H9 (cell line): ENCODE results near the gene SSX2IP. TPM values are rescaled to one million over a fixed set of nuclear protein-coding genes. Genes with fewer than 3 reads are reported as not detected.

Source experiments
- DNase-seq: peaks from one replicate; pipeline ENCODE4 v3.0.0-alpha.2; 2017
- H2AFZ ChIP-seq: one replicate; pipeline ENCODE4 v1.6.1; 2013; ENCODE audit warnings: mild to moderate bottlenecking, low read length, control low read depth, moderate library complexity
- H2AK5ac ChIP-seq: 2 replicates; pipeline ENCODE4 v1.6.1; 2013; ENCODE audit warnings: low read length, control low read depth, mixed read lengths; ENCODE audit not compliant: insufficient read length
- H2BK120ac ChIP-seq: one replicate; pipeline ENCODE4 v1.6.1; 2013; ENCODE audit warnings: low read depth, mild to moderate bottlenecking, low read length, control low read depth, inconsistent platforms; ENCODE audit not compliant: poor library complexity, severe bottlenecking
- H2BK12ac ChIP-seq: 2 replicates; pipeline ENCODE4 v1.6.1; 2013; ENCODE audit warnings: low read length, control low read depth, mixed read lengths, low read depth; ENCODE audit not compliant: insufficient read length
- H2BK15ac ChIP-seq: 2 replicates; pipeline ENCODE4 v1.6.1; 2013; ENCODE audit warnings: low read depth, low read length, control low read depth
- H2BK20ac ChIP-seq: one replicate; pipeline ENCODE4 v1.6.1; 2013; ENCODE audit warnings: low read depth, mild to moderate bottlenecking, low read length, control low read depth, inconsistent platforms; ENCODE audit not compliant: poor library complexity, severe bottlenecking
- H2BK5ac ChIP-seq: 2 replicates; pipeline ENCODE4 v1.6.1; 2013; ENCODE audit warnings: low read length, control low read depth, mixed read lengths; ENCODE audit not compliant: insufficient read length
- H3K14ac ChIP-seq: 2 replicates; pipeline ENCODE4 v1.6.1; 2013; ENCODE audit warnings: low read length, control low read depth; ENCODE audit not compliant: insufficient read depth
- H3K18ac ChIP-seq: 2 replicates; pipeline ENCODE4 v1.6.1; 2013; ENCODE audit warnings: low read depth, mild to moderate bottlenecking, mixed read lengths, low read length, control low read depth; ENCODE audit not compliant: insufficient read length
- H3K23ac ChIP-seq: 2 replicates; pipeline ENCODE4 v1.6.1; 2013; ENCODE audit warnings: low read length, control low read depth, mixed read lengths, low read depth; ENCODE audit not compliant: insufficient read length
- H3K23me2 ChIP-seq: 2 replicates; pipeline ENCODE4 v1.6.1; 2013; ENCODE audit warnings: low read depth, mild to moderate bottlenecking, mixed read lengths, low read length, control low read depth; ENCODE audit not compliant: insufficient read length, poor library complexity, severe bottlenecking
- H3K27ac ChIP-seq: 2 replicates; pipeline ENCODE4 v1.5.1; 2013; ENCODE audit warnings: low read length, control low read depth, mixed read lengths, low read depth; ENCODE audit not compliant: insufficient read length
- H3K27me3 ChIP-seq: 2 replicates; pipeline ENCODE4 v1.6.1; 2013; ENCODE audit warnings: low read length, control low read depth, inconsistent platforms; ENCODE audit not compliant: insufficient read depth
- H3K4ac ChIP-seq: 2 replicates; pipeline ENCODE4 v1.6.1; 2013; ENCODE audit warnings: low read depth, mild to moderate bottlenecking, control low read depth, inconsistent platforms, low read length, moderate library complexity
- H3K4me1 ChIP-seq: 2 replicates; pipeline ENCODE4 v1.6.1; 2013; ENCODE audit warnings: low read length, control low read depth, inconsistent platforms; ENCODE audit not compliant: insufficient read depth
- H3K4me2 ChIP-seq: 2 replicates; pipeline ENCODE4 v1.6.1; 2013; ENCODE audit warnings: low read length, control low read depth, mixed read lengths; ENCODE audit not compliant: insufficient read length, insufficient read depth
- H3K56ac ChIP-seq: 2 replicates; pipeline ENCODE4 v1.6.1; 2013; ENCODE audit warnings: low read depth, mild to moderate bottlenecking, mixed read lengths, low read length, control low read depth; ENCODE audit not compliant: insufficient read length
- H3K79me1 ChIP-seq: 2 replicates; pipeline ENCODE4 v1.6.1; 2013; ENCODE audit warnings: low read depth, mild to moderate bottlenecking, moderate library complexity, low read length, control low read depth, inconsistent platforms; ENCODE audit not compliant: insufficient read depth, poor library complexity, severe bottlenecking
- H3K79me2 ChIP-seq: 2 replicates; pipeline ENCODE4 v1.6.1; 2013; ENCODE audit warnings: low read length, control low read depth, inconsistent platforms; ENCODE audit not compliant: insufficient read depth
- H3K9ac ChIP-seq: 2 replicates; pipeline ENCODE4 v1.6.1; 2013; ENCODE audit warnings: low read length, control low read depth, mixed read lengths; ENCODE audit not compliant: insufficient read length; ENCODE audit errors: extremely low read depth
- H3K9me3 ChIP-seq: one replicate; pipeline ENCODE4 v1.6.1; 2013; ENCODE audit warnings: low read depth, low read length, inconsistent platforms; ENCODE audit not compliant: control insufficient read depth
- H3T11ph ChIP-seq: one replicate; pipeline ENCODE4 v1.6.1; 2013; ENCODE audit warnings: mild to moderate bottlenecking, low read length, control low read depth, inconsistent platforms
- H4K20me1 ChIP-seq: one replicate; pipeline ENCODE4 v1.6.1; 2013; ENCODE audit not compliant: control insufficient read depth, insufficient read length, insufficient read depth
- H4K5ac ChIP-seq: 2 replicates; pipeline ENCODE4 v1.6.1; 2013; ENCODE audit warnings: low read depth, mild to moderate bottlenecking, mixed read lengths, low read length, control low read depth; ENCODE audit not compliant: insufficient read length
- H4K8ac ChIP-seq: replicated peaks from 2 replicates; pipeline ENCODE4 v1.6.1; 2013; ENCODE audit warnings: low read length, control low read depth, mixed read lengths, low read depth; ENCODE audit not compliant: insufficient read length
- H4K91ac ChIP-seq: 2 replicates; pipeline ENCODE4 v1.6.1; 2013; ENCODE audit warnings: low read depth, mild to moderate bottlenecking, moderate library complexity, mixed read lengths, low read length, control low read depth; ENCODE audit not compliant: insufficient read length
- H3K27ac Mint-ChIP-seq, 3 experiments: 2 replicates in 2 of 3; 3 replicates in 1 of 3; pipeline ENCODE4 v1.8.0; 2020 to 2021; ENCODE audit warnings: mixed read lengths in 3 of 3, mild to moderate bottlenecking in 1 of 3, moderate library complexity in 1 of 3
- H3K27me3 Mint-ChIP-seq: 2 replicates; pipeline ENCODE4 v1.8.0; 2021; ENCODE audit warnings: low read depth, mild to moderate bottlenecking, moderate library complexity, mixed read lengths
- H3K36me3 Mint-ChIP-seq, 3 experiments: 2 replicates in 2 of 3; 3 replicates in 1 of 3; pipeline ENCODE4 v1.8.0; 2020 to 2021; ENCODE audit warnings: low read depth in 3 of 3, mixed read lengths in 3 of 3; ENCODE audit not compliant: insufficient read depth in 1 of 3
- H3K4me1 Mint-ChIP-seq, 2 experiments: 2 replicates each; pipeline ENCODE4 v1.8.0; 2020; ENCODE audit warnings: mixed read lengths in 2 of 2
- H3K4me3 Mint-ChIP-seq, 2 experiments: 2 replicates in 1 of 2; 3 replicates in 1 of 2; pipeline ENCODE4 v1.8.0; 2020 to 2021; ENCODE audit warnings: mild to moderate bottlenecking in 2 of 2, mixed read lengths in 2 of 2, moderate library complexity in 1 of 2
- H3K9me3 Mint-ChIP-seq, 2 experiments: 2 replicates in 1 of 2; 3 replicates in 1 of 2; pipeline ENCODE4 v1.8.0; 2020; ENCODE audit warnings: mild to moderate bottlenecking in 2 of 2, mixed read lengths in 2 of 2, moderate library complexity in 1 of 2
- WGBS: extraction: QIAGEN DNeasy Blood & Tissue Kit; methylation state at CpG from one replicate; pipeline ENCODE4 v1.1.7; 2013; ENCODE audit warnings: missing lambda C conversion rate, low lambda C conversion rate, mixed read lengths; ENCODE audit not compliant: insufficient read length; ENCODE audit errors: extremely low coverage; 5-methylcytosine and 5-hydroxymethylcytosine counted together
- total RNA-seq: library from RNA; stranded (reverse); gene quantifications from 2 replicates; pipeline ENCODE4 v1.2.1, GENCODE V29; 2021
- TF ChIP-seq, protein P1 (sequence below): fragments of 200-600 bp; sonication (generic); conservative IDR thresholded peaks from 3 replicates; pipeline ENCODE4 v1.8.0; 2021; ENCODE audit warnings: antibody characterized with exemption, mild to moderate bottlenecking

The SSX2IP gene
- total RNA-seq, 1 experiment from 2014 or later: 19.6 TPM

- Histone ChIP-seq H4K5ac (no peak overlapping the region), H2BK12ac (no peak overlapping the region), H4K91ac (no peak overlapping the region), H3K9me3 (no peaks in the 10 kb centered on the region), H3K14ac (no peak overlapping the region), H3K27me3 (no peaks in the 10 kb centered on the region), H3K27ac (no peak overlapping the region), H3T11ph (no peak overlapping the region), H2AK5ac (no peak overlapping the region), H2BK15ac (no peak overlapping the region), H2BK5ac (no peak overlapping the region), H4K8ac (no peak overlapping the region), H3K23me2 (no peaks in the 10 kb centered on the region), H2BK120ac (no peak overlapping the region), H3K4me2 (no peak overlapping the region), H3K79me2 (no peaks in the 10 kb centered on the region), H3K79me1 (no peaks in the 10 kb centered on the region), H3K23ac (no peak overlapping the region), H3K56ac (no peak overlapping the region), H4K20me1 (no peaks in the 10 kb centered on the region), H2BK20ac (no peak overlapping the region), H3K4ac (no peak overlapping the region), H3K18ac (no peak overlapping the region), H2AFZ (no peak overlapping the region), H3K4me1 (peaks cover 2% of the 10 kb centered on the region; the same call in 1 of the 2 replicates), H3K9ac (no peak overlapping the region)
- Mint-ChIP-seq H3K36me3 (no peaks in the 10 kb centered on the region), H3K27ac (no peak overlapping the region), H3K27me3 (no peaks in the 10 kb centered on the region), H3K4me3 (no peak overlapping the region), H3K9me3 (no peaks in the 10 kb centered on the region), H3K4me1 (peaks cover 13 to 17% of the 10 kb centered on the region in 2 experiments)
- no CpG with 5 or more reads among the region's 3 CpGs for WGBS
- TF ChIP-seq, protein P1, sequence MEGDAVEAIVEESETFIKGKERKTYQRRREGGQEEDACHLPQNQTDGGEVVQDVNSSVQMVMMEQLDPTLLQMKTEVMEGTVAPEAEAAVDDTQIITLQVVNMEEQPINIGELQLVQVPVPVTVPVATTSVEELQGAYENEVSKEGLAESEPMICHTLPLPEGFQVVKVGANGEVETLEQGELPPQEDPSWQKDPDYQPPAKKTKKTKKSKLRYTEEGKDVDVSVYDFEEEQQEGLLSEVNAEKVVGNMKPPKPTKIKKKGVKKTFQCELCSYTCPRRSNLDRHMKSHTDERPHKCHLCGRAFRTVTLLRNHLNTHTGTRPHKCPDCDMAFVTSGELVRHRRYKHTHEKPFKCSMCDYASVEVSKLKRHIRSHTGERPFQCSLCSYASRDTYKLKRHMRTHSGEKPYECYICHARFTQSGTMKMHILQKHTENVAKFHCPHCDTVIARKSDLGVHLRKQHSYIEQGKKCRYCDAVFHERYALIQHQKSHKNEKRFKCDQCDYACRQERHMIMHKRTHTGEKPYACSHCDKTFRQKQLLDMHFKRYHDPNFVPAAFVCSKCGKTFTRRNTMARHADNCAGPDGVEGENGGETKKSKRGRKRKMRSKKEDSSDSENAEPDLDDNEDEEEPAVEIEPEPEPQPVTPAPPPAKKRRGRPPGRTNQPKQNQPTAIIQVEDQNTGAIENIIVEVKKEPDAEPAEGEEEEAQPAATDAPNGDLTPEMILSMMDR: no peak
- no peak for DNase-seq
Measured at GRCh38 chr1:84704872-84705417, 14.7 kb upstream of the SSX2IP start.
